K562 (cell line): Measurements from ENCODE around the gene TAS2R4. TPM values are rescaled to one million over a fixed set of nuclear protein-coding genes. Genes with fewer than 3 reads are reported as not detected.

Source experiments
- HDAC1 ChIP-seq, 2 experiments: fragments of 450-650 bp; IDR thresholded peaks; 2 replicates each; pipeline ENCODE4 v1.6.1; 2016 to 2017; ENCODE audit warnings: inconsistent platforms in 1 of 2, mild to moderate bottlenecking in 1 of 2, moderate library complexity in 1 of 2
- HSF4 ChIP-seq: fragments of 250-450 bp; sonication (Bioruptor Pico); IDR thresholded peaks from 2 replicates; pipeline ENCODE4 v2.1.2; 2022; ENCODE audit warnings: mild to moderate bottlenecking, moderate library complexity, borderline replicate concordance
- PCBP2 ChIP-seq: fragments of 200-400 bp; formaldehyde crosslinking; IDR thresholded peaks from 2 replicates; pipeline ENCODE4 v1.6.1; 2018; ENCODE audit warnings: low read length, low read depth, mild to moderate bottlenecking, moderate library complexity; ENCODE audit not compliant: poor library complexity, severe bottlenecking
- ZKSCAN8 ChIP-seq: fragments of 200-800 bp; sonication (Bioruptor generic); IDR thresholded peaks from 2 replicates; pipeline ENCODE4 v1.6.1; 2016; ENCODE audit warnings: missing genetic modification characterization, missing compliant biosample characterization
- ZNF830 ChIP-seq: fragments of 250-450 bp; sonication (Bioruptor Pico); IDR thresholded peaks from 2 replicates; pipeline ENCODE4 v1.5.0; 2021; ENCODE audit warnings: mild to moderate bottlenecking
- polyA plus RNA-seq, 8 experiments: library from polyadenylated mRNA; depleted of rRNA in 4 of 8; stranded (reverse) in 5 of 8; unstranded in 3 of 8; fragments of >200 nt; fragmentation: Nextera tagmentation in 2 of 8; fragmentation: Illumina TruSeq in 1 of 8; extraction: Ambion mirVana in 2 of 8; extraction: Trizol in 1 of 8; gene quantifications; 2 replicates each; pipeline versions ENCODE4 v1.2.1 to v1.2.3, GENCODE V29; 2011 to 2014; ENCODE audit warnings: inconsistent platforms in 1 of 8, missing spikeins in 1 of 8
- total RNA-seq, 7 experiments: library from RNA; depleted of rRNA in 6 of 7; stranded (reverse); fragments of >200 nt in 6 of 7; fragmentation: Illumina TruSeq in 2 of 7; extraction: Trizol in 2 of 7; gene quantifications; 2 replicates each; pipeline versions ENCODE4 v1.2.1 to v1.2.3, GENCODE V29; 2011 to 2021; ENCODE audit warnings: low replicate concordance in 1 of 7
- TF ChIP-seq, protein P1 (sequence below): fragments of 250-450 bp; sonication (Bioruptor Pico); IDR thresholded peaks from 2 replicates; pipeline ENCODE4 v1.4.0; 2020
- TF ChIP-seq, protein P2 (sequence below): fragments of 450-650 bp; IDR thresholded peaks from 2 replicates; pipeline ENCODE4 v1.6.1; 2016; ENCODE audit warnings: mild to moderate bottlenecking, moderate library complexity
- TF ChIP-seq, protein P3 (sequence below): fragments of 450-650 bp; IDR thresholded peaks from 2 replicates; pipeline ENCODE4 v1.6.1; 2016; ENCODE audit warnings: antibody characterized with exemption

TAS2R4 gene
- total and polyA plus RNA-seq, 9 of the 15 experiments (the other 6 are each of a cell fraction or from before 2014, with no cell fraction given): 0.04 to 2.1 (median 0.68) TPM

DNA sequence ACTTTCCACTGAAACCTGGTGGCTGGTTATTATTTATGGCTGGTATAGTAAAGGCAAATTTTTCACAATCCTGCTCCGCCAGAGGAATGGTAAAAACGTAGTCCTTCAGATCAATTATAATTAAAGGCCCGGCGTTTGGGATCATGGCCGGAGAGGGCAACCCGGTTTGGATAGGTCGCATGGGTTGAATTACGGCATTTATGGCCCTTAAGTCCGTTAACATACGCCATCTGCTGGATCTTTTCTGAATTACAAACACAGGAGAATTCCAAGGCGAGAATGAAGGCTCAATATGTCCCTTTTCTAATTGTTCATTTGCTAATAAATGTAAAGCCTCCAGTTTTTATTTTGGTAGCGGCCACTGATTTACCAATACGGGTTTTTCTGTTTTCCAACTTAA, 23.8 kb upstream of the TAS2R4 start (continued):
- TF ChIP-seq, protein P1, sequence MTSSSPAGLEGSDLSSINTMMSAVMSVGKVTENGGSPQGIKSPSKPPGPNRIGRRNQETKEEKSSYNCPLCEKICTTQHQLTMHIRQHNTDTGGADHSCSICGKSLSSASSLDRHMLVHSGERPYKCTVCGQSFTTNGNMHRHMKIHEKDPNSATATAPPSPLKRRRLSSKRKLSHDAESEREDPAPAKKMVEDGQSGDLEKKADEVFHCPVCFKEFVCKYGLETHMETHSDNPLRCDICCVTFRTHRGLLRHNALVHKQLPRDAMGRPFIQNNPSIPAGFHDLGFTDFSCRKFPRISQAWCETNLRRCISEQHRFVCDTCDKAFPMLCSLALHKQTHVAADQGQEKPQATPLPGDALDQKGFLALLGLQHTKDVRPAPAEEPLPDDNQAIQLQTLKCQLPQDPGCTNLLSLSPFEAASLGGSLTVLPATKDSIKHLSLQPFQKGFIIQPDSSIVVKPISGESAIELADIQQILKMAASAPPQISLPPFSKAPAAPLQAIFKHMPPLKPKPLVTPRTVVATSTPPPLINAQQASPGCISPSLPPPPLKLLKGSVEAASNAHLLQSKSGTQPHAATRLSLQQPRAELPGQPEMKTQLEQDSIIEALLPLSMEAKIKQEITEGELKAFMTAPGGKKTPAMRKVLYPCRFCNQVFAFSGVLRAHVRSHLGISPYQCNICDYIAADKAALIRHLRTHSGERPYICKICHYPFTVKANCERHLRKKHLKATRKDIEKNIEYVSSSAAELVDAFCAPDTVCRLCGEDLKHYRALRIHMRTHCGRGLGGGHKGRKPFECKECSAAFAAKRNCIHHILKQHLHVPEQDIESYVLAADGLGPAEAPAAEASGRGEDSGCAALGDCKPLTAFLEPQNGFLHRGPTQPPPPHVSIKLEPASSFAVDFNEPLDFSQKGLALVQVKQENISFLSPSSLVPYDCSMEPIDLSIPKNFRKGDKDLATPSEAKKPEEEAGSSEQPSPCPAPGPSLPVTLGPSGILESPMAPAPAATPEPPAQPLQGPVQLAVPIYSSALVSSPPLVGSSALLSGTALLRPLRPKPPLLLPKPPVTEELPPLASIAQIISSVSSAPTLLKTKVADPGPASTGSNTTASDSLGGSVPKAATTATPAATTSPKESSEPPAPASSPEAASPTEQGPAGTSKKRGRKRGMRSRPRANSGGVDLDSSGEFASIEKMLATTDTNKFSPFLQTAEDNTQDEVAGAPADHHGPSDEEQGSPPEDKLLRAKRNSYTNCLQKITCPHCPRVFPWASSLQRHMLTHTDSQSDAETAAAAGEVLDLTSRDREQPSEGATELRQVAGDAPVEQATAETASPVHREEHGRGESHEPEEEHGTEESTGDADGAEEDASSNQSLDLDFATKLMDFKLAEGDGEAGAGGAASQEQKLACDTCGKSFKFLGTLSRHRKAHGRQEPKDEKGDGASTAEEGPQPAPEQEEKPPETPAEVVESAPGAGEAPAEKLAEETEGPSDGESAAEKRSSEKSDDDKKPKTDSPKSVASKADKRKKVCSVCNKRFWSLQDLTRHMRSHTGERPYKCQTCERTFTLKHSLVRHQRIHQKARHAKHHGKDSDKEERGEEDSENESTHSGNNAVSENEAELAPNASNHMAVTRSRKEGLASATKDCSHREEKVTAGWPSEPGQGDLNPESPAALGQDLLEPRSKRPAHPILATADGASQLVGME: no peak
- TF ChIP-seq, protein P2, sequence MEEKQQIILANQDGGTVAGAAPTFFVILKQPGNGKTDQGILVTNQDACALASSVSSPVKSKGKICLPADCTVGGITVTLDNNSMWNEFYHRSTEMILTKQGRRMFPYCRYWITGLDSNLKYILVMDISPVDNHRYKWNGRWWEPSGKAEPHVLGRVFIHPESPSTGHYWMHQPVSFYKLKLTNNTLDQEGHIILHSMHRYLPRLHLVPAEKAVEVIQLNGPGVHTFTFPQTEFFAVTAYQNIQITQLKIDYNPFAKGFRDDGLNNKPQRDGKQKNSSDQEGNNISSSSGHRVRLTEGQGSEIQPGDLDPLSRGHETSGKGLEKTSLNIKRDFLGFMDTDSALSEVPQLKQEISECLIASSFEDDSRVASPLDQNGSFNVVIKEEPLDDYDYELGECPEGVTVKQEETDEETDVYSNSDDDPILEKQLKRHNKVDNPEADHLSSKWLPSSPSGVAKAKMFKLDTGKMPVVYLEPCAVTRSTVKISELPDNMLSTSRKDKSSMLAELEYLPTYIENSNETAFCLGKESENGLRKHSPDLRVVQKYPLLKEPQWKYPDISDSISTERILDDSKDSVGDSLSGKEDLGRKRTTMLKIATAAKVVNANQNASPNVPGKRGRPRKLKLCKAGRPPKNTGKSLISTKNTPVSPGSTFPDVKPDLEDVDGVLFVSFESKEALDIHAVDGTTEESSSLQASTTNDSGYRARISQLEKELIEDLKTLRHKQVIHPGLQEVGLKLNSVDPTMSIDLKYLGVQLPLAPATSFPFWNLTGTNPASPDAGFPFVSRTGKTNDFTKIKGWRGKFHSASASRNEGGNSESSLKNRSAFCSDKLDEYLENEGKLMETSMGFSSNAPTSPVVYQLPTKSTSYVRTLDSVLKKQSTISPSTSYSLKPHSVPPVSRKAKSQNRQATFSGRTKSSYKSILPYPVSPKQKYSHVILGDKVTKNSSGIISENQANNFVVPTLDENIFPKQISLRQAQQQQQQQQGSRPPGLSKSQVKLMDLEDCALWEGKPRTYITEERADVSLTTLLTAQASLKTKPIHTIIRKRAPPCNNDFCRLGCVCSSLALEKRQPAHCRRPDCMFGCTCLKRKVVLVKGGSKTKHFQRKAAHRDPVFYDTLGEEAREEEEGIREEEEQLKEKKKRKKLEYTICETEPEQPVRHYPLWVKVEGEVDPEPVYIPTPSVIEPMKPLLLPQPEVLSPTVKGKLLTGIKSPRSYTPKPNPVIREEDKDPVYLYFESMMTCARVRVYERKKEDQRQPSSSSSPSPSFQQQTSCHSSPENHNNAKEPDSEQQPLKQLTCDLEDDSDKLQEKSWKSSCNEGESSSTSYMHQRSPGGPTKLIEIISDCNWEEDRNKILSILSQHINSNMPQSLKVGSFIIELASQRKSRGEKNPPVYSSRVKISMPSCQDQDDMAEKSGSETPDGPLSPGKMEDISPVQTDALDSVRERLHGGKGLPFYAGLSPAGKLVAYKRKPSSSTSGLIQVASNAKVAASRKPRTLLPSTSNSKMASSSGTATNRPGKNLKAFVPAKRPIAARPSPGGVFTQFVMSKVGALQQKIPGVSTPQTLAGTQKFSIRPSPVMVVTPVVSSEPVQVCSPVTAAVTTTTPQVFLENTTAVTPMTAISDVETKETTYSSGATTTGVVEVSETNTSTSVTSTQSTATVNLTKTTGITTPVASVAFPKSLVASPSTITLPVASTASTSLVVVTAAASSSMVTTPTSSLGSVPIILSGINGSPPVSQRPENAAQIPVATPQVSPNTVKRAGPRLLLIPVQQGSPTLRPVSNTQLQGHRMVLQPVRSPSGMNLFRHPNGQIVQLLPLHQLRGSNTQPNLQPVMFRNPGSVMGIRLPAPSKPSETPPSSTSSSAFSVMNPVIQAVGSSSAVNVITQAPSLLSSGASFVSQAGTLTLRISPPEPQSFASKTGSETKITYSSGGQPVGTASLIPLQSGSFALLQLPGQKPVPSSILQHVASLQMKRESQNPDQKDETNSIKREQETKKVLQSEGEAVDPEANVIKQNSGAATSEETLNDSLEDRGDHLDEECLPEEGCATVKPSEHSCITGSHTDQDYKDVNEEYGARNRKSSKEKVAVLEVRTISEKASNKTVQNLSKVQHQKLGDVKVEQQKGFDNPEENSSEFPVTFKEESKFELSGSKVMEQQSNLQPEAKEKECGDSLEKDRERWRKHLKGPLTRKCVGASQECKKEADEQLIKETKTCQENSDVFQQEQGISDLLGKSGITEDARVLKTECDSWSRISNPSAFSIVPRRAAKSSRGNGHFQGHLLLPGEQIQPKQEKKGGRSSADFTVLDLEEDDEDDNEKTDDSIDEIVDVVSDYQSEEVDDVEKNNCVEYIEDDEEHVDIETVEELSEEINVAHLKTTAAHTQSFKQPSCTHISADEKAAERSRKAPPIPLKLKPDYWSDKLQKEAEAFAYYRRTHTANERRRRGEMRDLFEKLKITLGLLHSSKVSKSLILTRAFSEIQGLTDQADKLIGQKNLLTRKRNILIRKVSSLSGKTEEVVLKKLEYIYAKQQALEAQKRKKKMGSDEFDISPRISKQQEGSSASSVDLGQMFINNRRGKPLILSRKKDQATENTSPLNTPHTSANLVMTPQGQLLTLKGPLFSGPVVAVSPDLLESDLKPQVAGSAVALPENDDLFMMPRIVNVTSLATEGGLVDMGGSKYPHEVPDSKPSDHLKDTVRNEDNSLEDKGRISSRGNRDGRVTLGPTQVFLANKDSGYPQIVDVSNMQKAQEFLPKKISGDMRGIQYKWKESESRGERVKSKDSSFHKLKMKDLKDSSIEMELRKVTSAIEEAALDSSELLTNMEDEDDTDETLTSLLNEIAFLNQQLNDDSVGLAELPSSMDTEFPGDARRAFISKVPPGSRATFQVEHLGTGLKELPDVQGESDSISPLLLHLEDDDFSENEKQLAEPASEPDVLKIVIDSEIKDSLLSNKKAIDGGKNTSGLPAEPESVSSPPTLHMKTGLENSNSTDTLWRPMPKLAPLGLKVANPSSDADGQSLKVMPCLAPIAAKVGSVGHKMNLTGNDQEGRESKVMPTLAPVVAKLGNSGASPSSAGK: no peak
- TF ChIP-seq ZKSCAN8 (CRISPR knock-in tag) (no peak), HSF4 (CRISPR knock-in tag) (no peak), PCBP2 (no peak), HDAC1 (IDR thresholded peaks at IDR 0.05) (no peak; a peak in 1 of 4 replicates), ZNF830 (CRISPR knock-in tag) (no peak)
- TF ChIP-seq, protein P3, sequence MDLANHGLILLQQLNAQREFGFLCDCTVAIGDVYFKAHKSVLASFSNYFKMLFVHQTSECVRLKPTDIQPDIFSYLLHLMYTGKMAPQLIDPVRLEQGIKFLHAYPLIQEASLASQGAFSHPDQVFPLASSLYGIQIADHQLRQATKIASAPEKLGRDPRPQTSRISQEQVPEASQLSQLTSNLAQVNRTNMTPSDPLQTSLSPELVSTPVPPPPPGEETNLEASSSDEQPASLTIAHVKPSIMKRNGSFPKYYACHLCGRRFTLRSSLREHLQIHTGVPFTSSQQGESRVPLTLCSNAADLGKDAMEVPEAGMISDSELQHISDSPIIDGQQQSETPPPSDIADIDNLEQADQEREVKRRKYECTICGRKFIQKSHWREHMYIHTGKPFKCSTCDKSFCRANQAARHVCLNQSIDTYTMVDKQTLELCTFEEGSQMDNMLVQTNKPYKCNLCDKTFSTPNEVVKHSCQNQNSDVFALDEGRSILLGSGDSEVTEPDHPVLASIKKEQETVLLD: no peak
